HG02852 (cell line): ENCODE results near the gene POLL.

Experiments used
- ATAC-seq: cut with Tn5 transposase; IDR thresholded peaks from one replicate; pipeline ENCODE4 v1.9.1; 2021; ENCODE audit warnings: mild to moderate bottlenecking, moderate library complexity; ENCODE audit not compliant: unreplicated experiment

POLL gene

DNA sequence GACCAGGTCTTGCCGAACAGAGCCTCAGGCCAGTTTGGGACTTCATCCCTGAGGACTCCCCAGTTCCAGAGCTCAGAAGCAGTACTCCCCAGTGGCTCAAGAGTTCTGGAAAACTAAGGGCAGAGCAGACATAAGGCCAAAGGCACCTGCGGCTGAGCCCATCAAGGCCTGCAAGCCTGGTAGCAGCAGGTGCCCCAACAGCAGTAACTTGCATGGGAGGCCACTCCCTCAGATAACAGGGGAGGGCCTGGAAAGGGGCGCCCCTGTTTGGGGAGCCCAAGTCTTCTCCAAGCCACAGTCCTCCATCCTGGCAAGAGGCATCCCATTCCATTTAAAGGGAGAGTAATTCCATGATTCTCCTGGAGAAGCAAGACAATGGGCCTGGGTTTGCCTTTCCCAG lies 13.0 kb downstream of the POLL start:
- no peak for ATAC-seq

DNA sequence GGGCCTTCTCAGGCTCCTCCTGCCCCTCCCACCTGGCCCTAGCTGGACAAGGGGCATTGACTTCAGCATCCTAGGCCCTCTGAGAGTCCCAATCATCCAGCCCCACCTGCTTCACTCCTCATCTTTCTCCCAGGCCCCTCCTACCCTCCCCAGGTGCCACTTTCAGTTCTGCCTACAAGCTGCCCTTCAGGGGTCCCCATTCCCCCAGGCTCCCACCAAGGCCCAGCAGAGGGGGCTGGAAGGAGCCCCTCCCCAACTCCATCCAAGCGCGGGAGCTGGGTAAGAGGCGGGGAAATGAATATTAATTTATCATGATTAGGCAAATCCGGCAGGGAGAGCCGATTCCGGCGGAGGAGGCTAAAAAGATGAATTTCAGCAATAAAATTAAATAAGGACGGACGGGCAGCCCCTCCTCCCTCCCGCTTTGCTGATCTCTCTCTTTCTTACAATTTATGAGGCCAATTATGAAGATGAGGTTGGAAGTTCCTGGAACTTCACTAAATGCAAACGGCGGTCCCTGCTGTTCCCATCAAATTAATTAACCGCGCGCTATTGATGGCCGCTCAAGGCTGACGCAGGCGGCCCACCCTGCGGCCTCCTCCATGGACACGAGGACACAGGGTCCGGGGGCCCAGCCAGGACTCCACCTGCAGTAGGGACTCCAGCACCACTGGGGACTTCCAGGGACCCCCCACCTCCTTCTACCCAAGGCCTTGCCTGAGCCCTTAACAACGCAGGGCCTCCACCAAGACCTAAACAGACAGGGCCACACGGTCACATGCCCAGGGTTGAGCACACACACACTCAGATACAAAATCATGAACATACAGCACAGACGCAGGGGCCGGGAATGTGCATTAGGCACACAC lies 13.9 kb downstream of the POLL start:
- no peak for ATAC-seq

DNA sequence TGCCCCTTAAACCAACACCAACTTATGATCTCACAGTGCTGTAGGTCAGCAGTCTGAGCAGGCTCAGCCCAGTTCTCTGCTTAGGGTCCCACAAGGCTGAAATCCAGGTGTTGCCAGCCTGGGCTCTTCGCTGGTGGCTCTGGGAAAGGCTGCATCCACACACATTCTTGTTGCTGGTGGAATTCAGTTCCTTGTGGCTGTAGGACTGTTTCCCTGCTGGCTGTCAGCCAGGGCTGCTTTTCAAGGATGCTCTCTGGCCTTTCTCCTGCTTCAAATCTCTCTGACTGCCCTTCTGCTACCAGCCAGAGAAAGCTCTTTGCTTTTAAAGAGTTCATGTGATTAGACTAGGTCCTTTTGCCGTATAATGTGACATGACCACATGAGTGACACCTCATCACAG lies 15.3 kb downstream of the POLL start:
- no peak for ATAC-seq

DNA sequence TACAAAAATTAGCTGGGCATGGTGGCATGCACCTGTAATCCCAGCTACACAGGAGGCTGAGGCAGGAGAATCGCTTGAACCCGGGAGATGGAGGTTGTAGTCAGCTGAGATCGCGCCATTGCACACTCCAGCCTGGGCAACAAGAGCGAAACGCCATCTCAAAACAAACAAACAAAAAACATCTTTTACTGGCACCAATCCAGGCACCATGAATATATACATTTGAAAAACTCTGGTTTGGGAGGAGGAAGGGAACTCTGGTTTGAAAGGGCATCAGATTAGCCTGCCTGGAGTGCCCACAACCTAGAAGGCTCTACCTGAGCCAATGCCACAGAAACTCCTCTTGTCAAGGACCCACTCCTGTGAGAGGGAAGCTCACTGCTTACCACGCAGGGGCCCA lies 15.9 kb downstream of the POLL start:
- no peak for ATAC-seq

DNA sequence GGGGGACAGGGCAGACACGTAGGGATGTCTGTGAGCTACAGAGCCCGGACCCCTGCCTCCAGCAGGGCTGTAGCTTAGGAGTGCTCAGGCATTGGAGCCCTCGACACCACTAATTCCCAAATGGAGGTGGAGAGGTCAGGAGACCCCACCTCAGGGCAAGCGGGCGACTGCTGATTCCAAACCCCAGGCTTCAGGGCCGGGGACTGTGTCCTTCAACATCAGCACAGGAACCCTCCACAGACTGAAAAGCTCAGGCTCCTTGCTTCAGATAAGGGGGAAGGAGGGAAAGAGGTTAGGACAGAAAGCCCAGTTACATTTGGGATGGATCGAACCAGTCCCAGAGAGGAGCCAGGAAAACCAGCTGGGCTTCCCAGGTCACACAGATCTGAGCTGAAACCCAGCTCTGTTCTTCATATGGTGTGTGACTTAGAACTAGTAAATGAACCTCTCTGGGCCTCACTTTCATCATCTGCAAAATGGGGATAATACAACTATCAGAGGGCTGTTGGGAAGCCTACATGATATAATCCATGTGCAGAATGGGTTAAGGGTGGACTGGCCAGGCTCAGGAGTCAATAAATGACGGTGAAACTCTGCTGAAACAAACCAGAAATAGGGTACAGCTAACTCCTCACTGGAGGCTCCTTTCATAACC lies 16.7 kb downstream of the POLL start:
- no peak for ATAC-seq

DNA sequence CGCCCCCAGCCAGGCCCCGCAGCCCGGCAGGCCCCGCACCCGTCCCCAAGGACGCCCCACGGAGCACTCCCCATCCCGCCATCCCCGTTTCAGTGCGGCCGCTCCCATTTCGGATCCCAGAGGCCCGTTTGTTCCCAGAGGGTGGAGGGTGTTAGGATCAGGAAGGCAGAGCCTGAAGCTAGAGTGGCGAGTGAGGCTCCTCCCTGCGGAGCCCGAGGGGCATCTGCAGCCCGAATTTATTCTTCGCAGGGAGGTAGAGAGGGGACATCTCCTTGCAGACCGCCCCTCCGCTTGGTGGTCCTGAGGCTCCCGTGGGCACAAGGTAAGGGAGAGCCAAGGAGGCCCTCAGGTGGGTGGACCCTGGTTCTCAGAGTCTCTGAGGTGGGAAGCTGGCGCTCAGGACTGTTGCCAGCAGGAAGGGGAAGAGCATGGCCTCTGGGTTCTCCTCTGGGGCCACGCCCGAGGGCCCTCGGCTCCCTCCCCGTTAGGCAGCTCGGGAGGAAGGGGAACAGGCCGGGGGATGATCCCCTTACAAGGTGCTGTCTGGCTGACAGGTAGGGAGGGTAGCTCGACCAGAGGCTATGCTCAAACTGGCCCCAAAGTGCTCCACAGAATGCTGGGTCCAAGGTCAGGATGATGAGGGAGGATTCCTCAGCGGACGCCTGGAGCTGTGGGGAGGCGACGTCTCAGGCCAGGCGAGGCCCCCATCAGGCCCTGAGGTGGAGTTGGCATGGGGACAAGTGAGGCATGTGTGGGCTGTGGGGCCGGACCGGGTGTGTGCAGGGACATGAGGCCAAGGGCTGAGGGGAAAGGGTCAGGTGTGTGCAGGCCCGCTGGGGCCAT lies 17.4 kb downstream of the POLL start:
- ATAC-seq: no peak

DNA sequence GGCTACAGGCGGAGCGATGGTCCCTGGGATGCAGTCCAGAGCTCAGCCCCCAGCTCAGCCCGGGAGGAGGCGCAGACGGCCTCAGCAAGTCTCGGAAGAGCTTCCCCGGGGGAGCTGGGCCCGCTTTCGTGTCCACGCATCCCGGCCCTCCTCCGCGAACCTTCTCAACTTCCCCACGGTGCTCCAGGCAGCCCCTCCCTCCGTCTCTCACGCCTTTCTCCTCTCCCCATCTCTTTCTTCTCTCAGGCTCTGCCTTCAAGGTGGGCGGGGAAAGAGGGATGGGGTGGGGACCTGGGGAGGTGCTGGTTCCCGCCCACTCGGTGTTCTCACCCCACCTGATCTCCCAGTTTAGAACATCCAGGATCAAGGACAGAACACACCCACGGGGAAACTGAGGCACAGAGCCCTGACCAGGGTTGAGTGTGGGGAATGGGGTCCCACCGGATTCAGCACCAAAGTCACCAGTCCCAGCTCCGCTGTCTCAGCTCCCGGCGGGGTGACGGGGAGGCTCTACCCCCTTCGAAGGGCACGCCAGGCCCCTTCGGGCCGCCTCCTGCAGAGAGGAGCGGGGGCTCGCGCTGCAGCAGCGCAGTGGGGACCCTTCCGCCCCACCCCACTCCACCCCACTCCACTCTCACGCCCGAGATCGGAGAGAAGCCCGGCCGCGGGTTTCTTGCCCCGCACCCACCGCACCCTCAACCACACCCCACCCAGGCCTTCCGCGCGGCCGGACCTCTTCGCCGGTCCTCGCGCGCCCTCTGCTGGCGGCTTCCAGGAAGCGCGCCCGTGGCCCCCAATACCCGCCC lies 18.2 kb downstream of the POLL start:
- ATAC-seq: peak; percentile 71

DNA sequence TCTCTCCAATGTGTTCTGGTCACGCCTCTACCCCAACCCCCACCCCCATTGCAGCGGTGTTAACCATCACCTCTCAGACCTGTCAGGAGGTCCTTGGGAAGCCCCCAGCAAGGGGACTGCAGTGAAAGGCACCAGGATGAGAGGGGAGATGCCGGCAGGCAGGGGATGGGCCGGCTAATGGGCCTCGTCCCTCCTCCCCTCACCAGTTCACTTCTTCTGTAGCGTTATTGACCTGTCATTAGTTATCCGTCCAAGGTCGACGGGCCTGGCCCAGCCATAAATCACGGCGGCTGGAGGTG lies 18.8 kb downstream of the POLL start:
- ATAC-seq: no peak

DNA sequence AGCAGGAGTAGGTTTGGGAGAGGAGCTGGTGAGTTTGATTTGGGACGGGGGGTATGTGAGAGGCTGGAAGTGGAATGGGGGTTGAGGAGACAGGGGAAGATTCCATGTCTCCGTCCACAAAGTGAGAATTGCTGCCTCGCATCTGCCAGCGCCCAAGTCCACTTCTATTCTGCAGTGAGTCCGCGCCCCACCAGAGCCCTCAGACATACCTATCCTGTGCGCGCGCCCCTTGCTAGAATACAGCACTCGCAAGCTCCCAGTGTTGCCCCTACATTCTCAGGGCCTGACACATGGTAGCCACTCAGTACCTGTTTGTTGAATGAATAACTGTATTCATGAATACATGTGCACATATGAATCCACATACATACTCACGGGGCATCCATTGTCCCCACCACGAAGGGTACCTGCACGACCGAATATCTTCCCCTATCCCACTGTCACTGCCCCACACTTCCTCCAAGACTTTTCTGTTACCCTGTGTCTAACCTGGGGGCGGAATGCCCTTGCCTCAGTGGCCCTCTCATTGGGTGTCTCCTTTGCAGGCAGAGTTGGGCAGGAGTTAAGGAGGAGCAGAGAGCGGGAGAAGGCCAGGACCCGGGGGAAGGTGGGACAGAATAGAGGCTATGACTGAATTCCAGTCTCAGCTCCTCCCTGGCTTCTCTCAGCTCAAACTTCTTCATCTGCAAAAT lies 19.9 kb downstream of the POLL start:
- ATAC-seq: no peak

DNA sequence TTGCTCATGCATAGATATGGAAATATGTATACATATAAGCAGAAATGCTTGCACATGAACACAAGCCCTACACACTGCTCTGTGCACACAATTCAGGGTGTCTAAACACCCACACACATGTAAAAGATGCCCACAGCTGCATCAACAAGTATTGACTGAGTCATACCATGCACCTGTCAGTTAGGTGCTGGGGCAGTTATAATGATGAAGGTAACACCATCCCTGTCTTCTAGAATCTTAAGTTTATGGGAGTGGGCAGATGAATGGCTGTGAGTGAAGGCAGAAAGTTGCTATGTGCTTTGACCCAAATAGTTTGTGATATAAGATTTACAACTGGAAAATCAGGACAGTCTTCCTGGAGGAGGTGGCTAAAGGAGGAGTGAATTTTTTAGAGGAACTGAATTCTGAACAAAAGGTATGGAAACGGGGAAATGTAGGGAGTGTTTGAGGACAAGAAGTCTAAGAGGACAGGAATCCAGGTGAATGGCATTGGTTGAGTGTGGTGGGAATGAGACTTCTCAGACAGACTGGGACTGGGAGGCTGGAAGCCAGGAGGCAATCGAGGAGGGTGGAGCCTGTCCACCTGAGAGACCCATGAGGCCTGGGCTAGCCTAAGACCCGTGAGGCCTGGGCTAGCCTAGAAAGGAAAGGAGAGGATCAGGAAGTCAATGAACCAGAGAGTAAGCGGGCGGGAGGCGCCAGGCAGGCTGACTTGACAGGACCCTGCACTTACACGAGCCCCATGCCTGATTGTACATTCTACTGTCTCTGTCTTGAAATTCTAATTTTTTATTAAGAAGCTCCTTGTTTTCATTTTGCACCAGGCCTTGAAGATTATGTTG lies 20.7 kb downstream of the POLL start:
- ATAC-seq: no peak

DNA sequence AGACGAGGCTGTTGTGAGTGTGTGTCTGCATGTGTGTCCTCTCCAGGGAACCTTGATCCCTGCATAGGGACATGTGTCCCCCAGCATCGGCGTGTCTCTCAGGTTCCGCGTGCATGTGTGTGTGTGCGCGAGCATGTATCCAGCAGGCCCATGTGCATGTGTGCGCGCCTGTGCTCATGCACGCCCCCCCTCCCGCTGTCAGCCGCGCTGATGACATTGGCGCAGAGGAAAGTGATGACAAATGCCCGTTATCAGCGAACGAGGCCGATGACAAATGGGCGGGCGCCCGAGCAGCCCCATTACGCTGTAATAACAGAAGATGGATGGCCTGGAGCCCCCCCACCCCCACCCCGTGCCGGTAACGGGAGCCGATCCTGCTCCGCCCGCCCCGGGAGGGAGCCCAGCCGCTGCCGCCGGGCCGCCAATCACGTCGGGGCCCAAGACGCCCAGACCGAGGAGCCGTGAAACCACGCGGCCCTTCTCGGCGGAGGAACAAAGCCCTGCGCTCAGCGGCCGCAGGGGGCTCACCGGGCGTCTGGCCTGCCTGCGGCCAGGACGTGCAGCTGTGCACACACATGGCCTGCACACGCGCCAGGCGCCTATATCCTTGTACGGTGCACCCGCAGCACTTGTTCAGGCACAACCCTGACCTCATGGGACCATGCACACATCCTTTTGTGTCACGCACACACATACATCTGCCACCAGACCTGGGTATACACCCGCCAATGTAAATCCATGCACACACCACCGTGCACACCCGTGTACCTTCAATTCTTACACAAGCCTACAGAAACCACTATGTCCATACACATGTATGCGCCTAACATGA lies 21.5 kb downstream of the POLL start:
- no peak for ATAC-seq

DNA sequence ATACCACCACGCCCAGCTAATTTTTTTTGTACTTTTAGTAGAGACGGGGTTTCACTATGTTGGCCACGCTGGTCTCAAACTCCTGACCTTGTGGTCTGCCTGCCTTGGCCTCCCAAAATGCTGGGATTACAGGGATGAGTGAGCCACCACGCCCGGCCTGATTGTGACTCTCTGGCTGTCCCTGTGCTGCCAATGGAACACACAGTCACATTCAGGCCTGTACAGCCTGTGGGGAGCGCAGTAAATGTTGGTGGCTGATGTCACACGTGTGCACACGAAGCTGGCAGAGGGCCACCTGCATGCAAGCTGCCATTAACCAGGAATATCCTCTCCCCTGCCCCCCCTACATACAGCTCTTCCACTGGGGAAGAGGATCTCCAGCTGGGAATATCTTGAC lies 22.1 kb downstream of the POLL start:
- no peak for ATAC-seq

DNA sequence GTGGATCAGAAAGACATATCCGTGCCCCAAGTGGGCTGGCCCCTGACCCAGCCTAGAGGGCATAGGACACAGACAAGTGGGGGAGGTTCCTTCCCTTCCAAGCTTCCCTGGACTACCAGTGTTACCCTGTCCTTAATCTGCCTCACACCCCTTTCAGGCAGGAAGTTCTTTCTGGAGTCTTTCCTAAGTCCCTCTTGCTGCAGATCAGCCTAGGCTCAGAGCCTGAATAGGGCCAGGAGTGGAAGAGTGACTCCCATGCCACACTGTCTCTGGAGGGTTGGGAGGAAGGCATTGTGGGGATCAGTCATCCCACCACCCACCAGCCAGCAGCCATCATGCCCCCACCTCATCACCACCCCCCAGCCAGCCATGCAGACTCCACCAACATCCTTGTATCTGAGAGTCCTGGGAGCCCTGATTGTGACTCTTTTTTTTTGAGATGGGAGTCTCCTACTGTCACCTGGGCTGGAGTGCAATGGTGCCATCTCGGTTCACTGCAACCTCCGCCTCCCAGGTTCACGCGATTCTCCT lies 22.6 kb downstream of the POLL start:
- ATAC-seq: no peak

DNA sequence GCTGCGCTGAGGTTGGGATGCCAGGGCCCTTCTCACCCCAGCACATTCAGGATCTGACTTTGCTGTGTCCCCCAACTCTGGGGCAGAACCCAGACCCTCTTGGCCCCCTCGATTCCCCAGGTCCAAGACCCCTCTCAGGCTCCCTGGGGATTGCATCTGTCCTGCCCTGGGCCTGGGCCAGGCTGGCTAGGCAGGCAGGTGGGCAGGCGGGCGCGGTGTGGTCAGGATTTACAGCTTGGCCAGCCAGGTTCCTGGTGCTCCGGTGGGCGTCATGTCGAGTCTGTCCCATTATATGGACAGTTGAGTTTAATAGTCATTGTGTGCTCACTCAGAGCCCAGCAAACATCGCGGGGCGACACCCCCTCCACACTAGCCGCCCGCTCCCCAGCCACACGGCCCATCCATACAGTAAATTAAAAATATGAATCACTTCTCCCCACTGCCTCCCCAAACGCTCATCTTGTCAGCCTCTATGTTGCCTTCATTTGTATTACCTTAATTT lies 23.5 kb downstream of the POLL start:
- no peak for ATAC-seq

DNA sequence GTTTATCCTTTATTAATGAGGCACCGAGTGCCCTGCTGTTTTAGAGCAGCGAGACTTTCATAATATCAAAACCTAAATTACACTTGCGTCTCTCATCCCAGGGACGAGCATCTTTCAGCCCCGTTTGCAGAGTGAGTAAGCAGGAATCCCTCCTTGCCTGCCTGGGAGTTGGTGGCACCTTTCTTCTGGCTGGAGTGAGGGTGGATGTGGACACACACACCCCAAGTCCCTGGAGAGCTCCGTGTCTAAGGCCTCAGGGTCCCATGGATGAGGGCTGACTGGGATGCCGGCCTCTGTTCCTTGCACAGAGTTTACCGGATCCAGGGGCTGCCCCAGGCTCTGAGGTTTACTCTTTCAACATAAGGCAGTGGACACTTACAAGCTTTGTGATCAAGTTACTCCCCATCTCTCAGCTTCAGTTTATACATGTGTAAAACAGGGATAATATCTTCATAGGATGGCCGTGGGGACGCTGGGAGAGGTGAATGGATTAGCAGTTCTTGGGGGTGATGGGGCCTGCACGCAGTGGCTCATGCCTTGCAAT lies 24.5 kb downstream of the POLL start:
- no peak for ATAC-seq

DNA sequence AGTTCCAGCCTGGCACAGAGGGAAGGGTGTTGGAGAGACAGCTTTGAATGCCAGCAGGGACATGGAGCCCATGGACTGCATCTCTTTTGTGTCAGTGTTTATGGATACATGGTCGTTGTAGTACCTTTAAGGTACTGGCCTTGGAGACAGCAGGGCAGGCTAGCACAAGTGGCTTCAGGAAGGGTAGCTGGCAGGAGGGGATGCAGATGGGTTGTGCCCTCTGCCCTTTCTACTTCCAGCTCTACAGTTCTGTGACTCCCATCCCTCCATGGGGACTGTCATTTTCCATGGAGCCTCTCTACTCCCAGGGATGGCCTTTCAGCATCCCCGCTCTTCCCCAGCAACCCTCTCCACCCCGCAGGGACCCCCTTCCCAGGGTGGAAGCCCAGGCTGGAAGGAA lies 25.1 kb downstream of the POLL start:
- ATAC-seq: no peak

DNA sequence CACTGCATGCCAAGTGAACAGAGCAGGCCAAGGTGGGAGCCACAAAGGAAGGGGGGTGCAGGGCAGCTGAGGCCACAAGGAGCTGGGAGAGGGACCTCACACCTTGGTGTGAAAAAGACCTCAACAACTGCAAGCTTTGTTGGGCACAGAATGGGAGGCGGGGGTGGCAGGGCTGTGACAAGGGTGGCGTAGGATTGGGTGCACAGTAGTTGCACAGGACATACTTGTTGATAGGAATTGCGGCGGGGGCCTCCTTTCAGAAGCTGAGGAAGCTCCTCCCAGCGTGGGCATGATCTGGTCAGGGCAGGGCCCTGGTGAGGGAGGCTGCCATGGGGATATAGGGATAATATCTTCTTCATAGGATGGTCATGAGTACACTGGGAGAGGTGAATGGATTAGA lies 25.8 kb downstream of the POLL start:
- ATAC-seq: no peak
